Adrenal gland (tissue), 12 donors: Measurements from ENCODE around the gene EBNA1BP2. TPM values are rescaled to one million over a fixed set of nuclear protein-coding genes. Genes with fewer than 3 reads are reported as not detected.
"Not testable (repeated sequence)": the region's sequence is repeated elsewhere in the genome, so short reads cannot be mapped to it uniquely, and the experiment has no call there.

Source experiments
- DNase-seq, 7 donors: peaks; one replicate each; pipeline ENCODE4 v3.0.0-alpha.2; 2019 to 2020
- H3K27ac ChIP-seq, 5 donors: fragments of 200-600 bp; sonication (generic) in 4 of 5; 1 replicate in 3 of 5; 2 replicates in 2 of 5; pipeline versions ENCODE4 v1.5.1 to v1.8.0; 2016 to 2020; ENCODE audit warnings: mild to moderate bottlenecking in 1 of 5
- H3K27me3 ChIP-seq: fragments of 200-600 bp; 2 replicates; pipeline ENCODE4 v1.8.0; 2021
- H3K36me3 ChIP-seq, 2 donors: fragments of 200-600 bp; replicated peaks in 1 of 2; 1 replicate in 1 of 2; 2 replicates in 1 of 2; pipeline versions ENCODE4 v1.5.1 to v1.8.0; 2018 to 2022
- H3K4me1 ChIP-seq, 2 donors: fragments of 200-600 bp; replicated peaks in 1 of 2; 1 replicate in 1 of 2; 2 replicates in 1 of 2; pipeline versions ENCODE4 v1.5.1 to v1.8.0; 2018 to 2021
- H3K4me3 ChIP-seq, 4 donors: fragments of 200-600 bp; sonication (generic) in 3 of 4; one replicate each; pipeline ENCODE4 v1.5.1; 2016 to 2018
- H3K9me3 ChIP-seq, 3 donors: fragments of 200-600 bp; sonication (generic) in 1 of 3; replicated peaks in 1 of 3; 1 replicate in 2 of 3; 2 replicates in 1 of 3; pipeline versions ENCODE4 v1.5.1 to v1.8.0; 2016 to 2021
- POLR2A ChIP-seq, 2 donors: fragments of 450-650 bp; IDR thresholded peaks; one replicate each; pipeline ENCODE4 v1.6.1; 2017; ENCODE audit warnings: antibody characterized with exemption in 2 of 2, mild to moderate bottlenecking in 2 of 2, moderate library complexity in 1 of 2
- WGBS, 4 donors: extraction: QIAGEN DNeasy Blood & Tissue Kit in 2 of 4; methylation state at CpG; one replicate each; pipeline versions ENCODE4 v1.1.5 to v1.1.7; 2013 to 2017; 5-methylcytosine and 5-hydroxymethylcytosine counted together
- intact Hi-C, 2 donors: fragments of 100-400 bp; cut with DNase I; formaldehyde crosslinking; loops; one replicate each; pipeline versions ENCODE4 v1.14.1 to v1.15.0; 2022 to 2023
- polyA plus RNA-seq, 3 donors: library from polyadenylated mRNA; stranded (reverse); fragments of 200-250 nt in 2 of 3; fragments of 350-450 nt in 1 of 3; fragmentation: Illumina TruSeq in 1 of 3; extraction: RNeasy Lipid Tissue Mini Kit (QIAGEN cat#74804) in 1 of 3; gene quantifications; one replicate each; pipeline ENCODE4 v1.2.3, GENCODE V29; 2013 to 2014
- total RNA-seq, 9 donors: library from RNA; depleted of rRNA in 4 of 9; stranded (reverse); fragments of >200 nt in 4 of 9; fragments of 120-200 nt in 1 of 9; fragmentation: NEBNext Ultra II Directional in 1 of 9; extraction: Animal tissue kit (Norgen Biotek cat#: 25700) in 1 of 9; gene quantifications; one replicate each; pipeline versions ENCODE4 v1.1.0 to v1.2.4, GENCODE V29; 2013 to 2023
- TF ChIP-seq, protein P1 (sequence below), 6 experiments: fragments of 450-650 bp in 4 of 6; fragments of 200-600 bp in 2 of 6; sonication (generic) in 1 of 6; IDR thresholded peaks; 1 replicate in 5 of 6; 2 replicates in 1 of 6; pipeline versions ENCODE4 v1.5.1 to v1.8.0; 2016 to 2021; ENCODE audit warnings: antibody characterized with exemption in 6 of 6, mild to moderate bottlenecking in 2 of 6, moderate library complexity in 1 of 6
- donor health status: healthy with polysubstance abuse.
- donor health status: Bipolar disorder and iron deficiency.
- donor health status: DM: yes; HTN: yes; CAD: no.
- donor health status: DM: no; HTN: no; CAD: no.
- donor health status: DM: no; HTN: no; CAD: no.
- donor health status: DM: yes; HTN: yes; CAD: no.

The EBNA1BP2 gene
- total and polyA plus RNA-seq, 12 donors = 32.6 to 189 (median 48.2) TPM

DNA sequence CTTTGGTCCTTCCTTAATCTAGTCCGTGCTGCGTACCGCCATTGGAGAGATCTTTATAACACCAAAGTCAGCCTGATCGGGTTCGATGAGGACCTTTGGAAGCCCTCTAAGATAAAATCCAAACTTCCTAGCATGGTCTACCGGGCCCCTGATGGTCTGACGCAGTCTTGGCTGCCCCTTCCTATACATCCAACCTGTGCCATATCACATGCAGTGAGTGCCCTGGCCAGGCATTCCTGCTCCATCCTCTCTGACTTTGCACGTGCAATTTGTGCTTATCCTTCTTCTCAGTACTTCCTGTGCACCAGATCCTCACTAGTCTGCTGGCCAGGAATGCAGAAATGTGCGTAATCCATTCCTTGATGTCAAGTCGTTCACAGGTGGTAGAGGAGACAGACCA is 45.7 kb upstream of the EBNA1BP2 start:
- no peak for DNase-seq
- Histone ChIP-seq H3K36me3 (no peaks in the 10 kb centered on the region), H3K4me1 (no peaks in the 10 kb centered on the region), H3K27me3 (no peaks in the 10 kb centered on the region), H3K4me3 (no peak overlapping the region), H3K27ac (no peak overlapping the region), H3K9me3 (no peaks in the 10 kb centered on the region)
- WGBS, 4 donors = 87 to 91% (median 88%) methylated on average over 10 of the region's 10 CpGs
- intact Hi-C loops = no loop called here
- TF ChIP-seq POLR2A (IDR thresholded peaks at IDR 0.05) = no peak
- TF ChIP-seq, protein P1, sequence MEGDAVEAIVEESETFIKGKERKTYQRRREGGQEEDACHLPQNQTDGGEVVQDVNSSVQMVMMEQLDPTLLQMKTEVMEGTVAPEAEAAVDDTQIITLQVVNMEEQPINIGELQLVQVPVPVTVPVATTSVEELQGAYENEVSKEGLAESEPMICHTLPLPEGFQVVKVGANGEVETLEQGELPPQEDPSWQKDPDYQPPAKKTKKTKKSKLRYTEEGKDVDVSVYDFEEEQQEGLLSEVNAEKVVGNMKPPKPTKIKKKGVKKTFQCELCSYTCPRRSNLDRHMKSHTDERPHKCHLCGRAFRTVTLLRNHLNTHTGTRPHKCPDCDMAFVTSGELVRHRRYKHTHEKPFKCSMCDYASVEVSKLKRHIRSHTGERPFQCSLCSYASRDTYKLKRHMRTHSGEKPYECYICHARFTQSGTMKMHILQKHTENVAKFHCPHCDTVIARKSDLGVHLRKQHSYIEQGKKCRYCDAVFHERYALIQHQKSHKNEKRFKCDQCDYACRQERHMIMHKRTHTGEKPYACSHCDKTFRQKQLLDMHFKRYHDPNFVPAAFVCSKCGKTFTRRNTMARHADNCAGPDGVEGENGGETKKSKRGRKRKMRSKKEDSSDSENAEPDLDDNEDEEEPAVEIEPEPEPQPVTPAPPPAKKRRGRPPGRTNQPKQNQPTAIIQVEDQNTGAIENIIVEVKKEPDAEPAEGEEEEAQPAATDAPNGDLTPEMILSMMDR (IDR thresholded peaks at IDR 0.05) = no peak

DNA sequence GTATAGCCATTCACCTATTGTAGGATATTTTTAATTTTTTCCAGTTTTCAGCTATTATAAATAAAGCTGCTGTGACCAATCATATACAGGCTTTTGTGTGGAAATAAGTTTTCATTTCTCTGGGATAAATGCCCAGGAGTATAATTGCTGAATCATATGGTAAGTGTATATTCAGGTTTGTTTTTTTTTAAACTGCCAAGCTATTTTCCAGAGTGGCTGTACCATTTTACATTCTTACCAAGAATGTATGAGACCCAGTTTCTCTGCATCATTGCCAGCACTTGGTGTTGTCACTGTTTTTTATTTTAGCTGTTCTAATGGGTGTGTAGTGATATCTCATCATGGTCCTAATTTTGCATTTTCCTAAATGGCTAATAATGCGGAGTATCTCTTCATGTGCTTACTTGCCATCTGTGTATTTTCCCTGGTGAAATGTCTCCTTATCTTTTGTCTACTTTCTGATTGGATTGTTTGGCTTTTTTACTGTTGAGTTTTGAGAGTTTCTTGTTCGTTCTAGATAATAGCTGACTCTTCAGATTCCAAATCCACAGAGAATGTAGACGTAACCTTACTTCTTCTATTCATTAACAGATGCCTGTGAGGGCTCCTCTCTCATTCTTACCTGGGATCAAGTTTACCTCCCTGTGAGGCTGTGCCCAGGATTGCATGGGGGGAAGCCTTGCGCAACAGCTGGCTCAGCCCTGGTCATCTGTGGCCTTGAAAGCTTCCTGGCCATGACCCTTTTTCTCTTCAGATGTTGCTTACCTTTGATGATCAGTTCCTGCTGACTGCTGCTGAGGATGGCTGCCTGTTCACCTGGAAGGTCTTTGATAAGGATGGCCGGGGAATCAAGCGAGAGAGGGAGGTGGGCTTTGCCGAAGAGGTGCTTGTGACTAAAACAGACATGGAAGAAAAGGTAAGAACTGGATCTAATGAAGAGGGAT is 42.7 kb upstream of the EBNA1BP2 start:
- Histone ChIP-seq H3K4me3 (no peak overlapping the region), H3K36me3 (no peaks in the 10 kb centered on the region), H3K9me3 (no peaks in the 10 kb centered on the region), H3K27me3 (no peaks in the 10 kb centered on the region), H3K27ac (no peak overlapping the region), H3K4me1 (no peaks in the 10 kb centered on the region)
- 52 to 69% (median 59%) methylated on average over 7 of the region's 7 CpGs for WGBS, 4 donors
- TF ChIP-seq, protein P1 (IDR thresholded peaks at IDR 0.05) = no peak
- TF ChIP-seq POLR2A (IDR thresholded peaks at IDR 0.05) = no peak
- no peak for DNase-seq
- intact Hi-C loops = no loop called here

DNA sequence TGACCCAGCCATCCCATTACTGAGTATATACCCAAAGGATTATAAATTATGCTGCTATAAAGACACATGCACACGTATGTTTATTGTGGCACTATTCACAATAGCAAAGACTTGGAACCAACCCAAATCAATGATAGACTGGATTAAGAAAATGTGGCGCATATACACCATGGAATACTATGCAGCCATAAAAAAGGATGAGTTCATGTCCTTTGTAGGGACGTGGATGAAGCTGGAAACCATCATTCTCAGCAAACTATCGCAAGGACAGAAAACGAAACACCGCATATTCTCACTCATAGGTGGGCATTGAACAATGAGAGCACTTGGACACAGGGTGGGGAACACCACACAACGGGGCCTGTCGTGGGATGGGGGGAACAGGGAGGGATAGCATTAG is 36.2 kb upstream of the EBNA1BP2 start:
- H3K9me3 ChIP-seq, H3K4me1 ChIP-seq, intact Hi-C loops, H3K27ac ChIP-seq, H3K36me3 ChIP-seq, H3K4me3 ChIP-seq, DNase-seq, H3K27me3 ChIP-seq: not testable (repeated sequence)
- 87 to 96% (median 93%) methylated on average over 8 of the region's 8 CpGs for WGBS, 4 donors

DNA sequence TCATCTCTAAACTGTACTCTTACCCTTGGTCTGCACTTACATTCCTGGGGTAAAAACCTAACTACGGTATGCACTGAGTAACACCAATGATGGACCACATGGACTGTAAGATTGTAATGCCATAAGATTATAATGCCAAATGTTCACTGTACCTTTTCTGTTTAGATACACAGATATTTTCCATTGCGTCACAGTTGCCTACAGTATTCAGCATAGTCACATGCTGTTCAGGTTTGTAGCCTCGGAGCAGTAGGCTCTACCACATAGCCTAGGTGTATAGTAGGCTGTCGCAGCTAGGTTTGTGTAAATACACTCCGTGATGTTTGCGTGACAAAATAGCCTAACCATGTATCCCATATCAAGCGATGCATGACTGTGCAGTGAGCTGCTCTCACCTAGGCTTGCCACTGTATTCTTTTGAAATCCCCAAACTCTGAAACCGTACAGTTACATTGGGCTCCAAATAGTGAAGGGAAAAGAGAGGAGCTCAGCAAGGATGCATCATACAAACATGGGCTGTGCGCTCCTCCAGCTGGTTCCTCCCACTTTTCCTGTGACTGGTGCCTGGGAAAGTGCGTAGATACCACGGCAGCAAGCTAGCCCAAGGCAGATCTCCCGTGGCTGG is 35.3 kb upstream of the EBNA1BP2 start:
- no peak for DNase-seq
- H3K27me3 ChIP-seq = no peaks in the 10 kb centered on the region
- no peaks in the 10 kb centered on the region for H3K9me3 ChIP-seq
- H3K4me3 ChIP-seq = no peak overlapping the region
- H3K4me1 ChIP-seq = peaks cover 0 to 6% of the 10 kb centered on the region in 2 donors
- peak overlapping the region in 1 of 5 donors; percentile 83 for H3K27ac ChIP-seq
- WGBS, 4 donors = 80 to 86% (median 82%) methylated on average over 12 of the region's 12 CpGs
- intact Hi-C loops = no loop called here
- no peak for TF ChIP-seq POLR2A (IDR thresholded peaks at IDR 0.05)
- TF ChIP-seq, protein P1 (IDR thresholded peaks at IDR 0.05) = no peak
- H3K36me3 ChIP-seq = no peaks in the 10 kb centered on the region
